Epidermal melanocyte (primary cell): ENCODE data around the gene MIP.
"Not testable (repeated sequence)": the region's sequence is repeated elsewhere in the genome, so short reads cannot be mapped to it uniquely, and the experiment has no call there.

ENCODE experiments used
- DNase-seq: peaks from one replicate; pipeline ENCODE4 v3.0.0; 2011; ENCODE audit warnings: low spot score; ENCODE audit not compliant: insufficient read length

MIP gene

DNA sequence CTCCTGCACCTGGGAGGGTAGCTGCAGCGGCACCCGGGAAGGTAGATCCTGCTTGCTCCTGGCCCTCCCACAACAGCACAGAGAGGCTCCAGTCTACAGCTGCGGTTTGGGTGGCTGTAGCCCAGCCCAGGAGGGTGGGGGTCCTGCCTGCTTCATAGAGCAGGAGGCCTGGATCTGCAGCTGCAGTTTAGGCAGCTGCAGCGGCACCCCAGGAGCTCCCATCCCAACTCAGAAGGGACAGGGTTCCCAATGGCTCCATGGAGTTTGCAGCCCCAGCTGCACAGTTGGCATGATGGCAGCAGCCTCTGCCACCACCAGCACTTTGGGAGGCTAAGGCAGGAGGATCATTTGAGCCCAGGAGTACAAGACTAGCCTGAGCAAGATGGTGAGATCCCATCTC, 43.7 kb downstream of the MIP start:
- DNase-seq = no peak

DNA sequence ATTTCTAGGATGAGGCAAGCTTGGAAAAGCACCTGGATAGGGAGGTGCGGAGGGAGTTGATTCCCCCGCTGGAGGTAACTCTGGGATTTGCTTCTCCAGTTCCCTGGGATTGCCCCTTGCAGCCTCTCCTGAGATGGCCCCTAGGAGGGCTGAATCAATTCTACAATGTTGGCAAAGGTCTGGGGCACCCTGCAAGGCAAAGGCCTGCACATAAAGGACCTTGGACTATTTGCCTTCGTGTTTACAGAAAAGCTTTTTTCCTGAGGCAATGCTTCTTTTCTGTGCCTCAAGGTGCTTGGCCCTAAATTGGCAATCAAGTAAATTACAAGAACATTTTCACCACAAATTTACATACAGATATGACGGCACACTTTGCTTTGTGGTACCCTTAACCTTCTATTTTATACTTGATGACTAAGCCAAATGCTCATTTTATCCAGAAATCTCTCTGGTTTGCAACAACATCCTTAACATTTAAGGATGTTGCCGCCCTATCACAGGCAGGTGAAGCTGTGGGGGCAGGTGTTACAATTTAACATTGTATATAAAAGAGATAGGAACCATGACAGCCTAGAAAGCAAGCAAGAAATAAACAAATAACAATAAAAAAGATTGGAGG, 45.5 kb downstream of the MIP start:
- DNase-seq = no peak

DNA sequence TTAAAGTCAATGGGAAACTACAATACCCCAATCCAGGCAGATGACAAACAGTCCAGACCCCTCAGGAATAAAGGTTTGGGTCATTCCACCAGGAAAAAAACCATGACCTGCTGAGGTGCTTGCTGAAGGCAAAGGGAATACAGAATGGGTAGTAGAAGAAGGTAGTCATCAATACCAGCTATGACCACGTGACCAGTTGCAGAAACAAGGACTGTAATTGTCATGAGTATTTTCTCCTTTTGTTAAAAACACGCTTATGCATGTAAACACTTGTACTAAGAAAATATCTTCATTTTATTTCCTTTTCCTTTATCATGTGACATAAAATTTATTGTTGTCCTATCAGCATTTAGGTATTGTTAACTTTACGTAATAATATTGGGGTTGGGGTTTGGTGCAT, 50.2 kb downstream of the MIP start:
- not testable (repeated sequence) for DNase-seq

DNA sequence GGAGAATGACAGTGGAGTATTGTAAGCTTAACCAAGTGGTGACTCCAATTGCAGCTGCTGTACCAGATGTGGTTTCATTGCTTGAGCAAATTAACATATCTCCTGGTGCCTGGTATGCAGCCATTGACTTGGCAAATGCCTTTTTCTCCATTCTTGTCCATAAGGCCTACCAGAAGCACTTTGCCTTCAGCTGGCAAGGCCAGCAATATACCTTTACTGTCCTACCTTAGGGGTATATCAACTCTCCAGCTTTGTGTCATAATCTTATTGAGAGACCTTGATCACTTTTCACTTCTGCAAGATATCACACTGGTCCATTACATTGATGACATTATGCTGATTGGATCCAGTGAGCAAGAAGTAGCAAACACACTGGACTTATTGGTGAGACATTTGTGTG, 52.8 kb downstream of the MIP start:
- not testable (repeated sequence) for DNase-seq

DNA sequence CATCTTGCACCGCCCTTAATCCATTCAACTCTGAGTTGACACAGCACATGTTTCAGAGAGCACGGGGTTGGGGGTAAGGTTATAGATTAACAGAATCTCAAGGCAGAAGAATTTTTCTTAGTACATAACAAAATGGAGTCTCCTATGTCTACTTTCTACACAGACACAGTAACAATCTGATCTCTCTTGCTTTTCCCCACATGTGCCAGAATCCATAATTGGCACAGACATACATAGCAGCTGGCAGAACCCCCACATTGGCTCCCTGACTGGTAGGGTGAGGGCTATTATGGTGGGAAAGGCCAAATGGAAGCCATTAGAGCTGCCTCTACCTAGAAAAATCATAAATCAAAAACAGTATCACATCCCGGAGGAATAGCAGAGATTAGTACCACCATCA, 53.3 kb downstream of the MIP start:
- not testable (repeated sequence) for DNase-seq
